SK-N-SH treated with all-trans-retinoic acid at 6 μM for 48 hours (cell line): ENCODE results near the gene SULT1B1.

ENCODE experiments used
- ATAC-seq: fragments of 200-7000 bp; cut with Tn5 transposase; 3 replicates; pipeline ENCODE4 v1.9.1; 2020; ENCODE audit warnings: mild to moderate bottlenecking, moderate library complexity
- ARNTL ChIP-seq: fragments of 450-650 bp; formaldehyde crosslinking; IDR thresholded peaks from 2 replicates; pipeline ENCODE4 v1.5.0; 2020; ENCODE audit warnings: low read depth, mild to moderate bottlenecking, moderate library complexity, borderline replicate concordance
- BACH2 ChIP-seq: fragments of 250-450 bp; sonication (Bioruptor Pico); IDR thresholded peaks from 2 replicates; pipeline ENCODE4 v1.9.0; 2021; ENCODE audit warnings: mild to moderate bottlenecking, borderline replicate concordance
- CSDC2 ChIP-seq: fragments of 250-450 bp; sonication (Bioruptor Pico); IDR thresholded peaks from 2 replicates; pipeline ENCODE4 v1.5.0; 2020; ENCODE audit warnings: mild to moderate bottlenecking, moderate library complexity
- ESRRG ChIP-seq: fragments of 250-450 bp; sonication (Bioruptor Pico); IDR thresholded peaks from 2 replicates; pipeline ENCODE4 v1.6.1; 2021; ENCODE audit warnings: mild to moderate bottlenecking
- ISL1 ChIP-seq: fragments of 250-450 bp; sonication (Bioruptor Pico); IDR thresholded peaks from 2 replicates; pipeline ENCODE4 v2.1.2; 2022; ENCODE audit warnings: mild to moderate bottlenecking, moderate library complexity
- OSR1 ChIP-seq: fragments of 250-450 bp; sonication (Bioruptor Pico); IDR thresholded peaks from 2 replicates; pipeline ENCODE4 v1.8.0; 2022; ENCODE audit warnings: moderate library complexity, mild to moderate bottlenecking, inconsistent platforms
- PPARA ChIP-seq: fragments of 250-450 bp; sonication (Bioruptor Pico); IDR thresholded peaks from 2 replicates; pipeline ENCODE4 v1.5.0; 2020; ENCODE audit warnings: mild to moderate bottlenecking, borderline replicate concordance
- SNAI2 ChIP-seq: fragments of 250-450 bp; sonication (Bioruptor Pico); IDR thresholded peaks from 2 replicates; pipeline ENCODE4 v1.5.0; 2020; ENCODE audit warnings: mild to moderate bottlenecking, moderate library complexity
- TCF4 ChIP-seq: fragments of 250-450 bp; sonication (Bioruptor Pico); IDR thresholded peaks from 2 replicates; pipeline ENCODE4 v1.8.0; 2021; ENCODE audit warnings: mild to moderate bottlenecking, moderate library complexity, borderline replicate concordance
- ZC3H10 ChIP-seq: fragments of 250-450 bp; sonication (Bioruptor Pico); IDR thresholded peaks from 2 replicates; pipeline ENCODE4 v1.5.1; 2021; ENCODE audit warnings: mild to moderate bottlenecking, moderate library complexity
- ZFP3 ChIP-seq: fragments of 250-450 bp; sonication (Bioruptor Pico); IDR thresholded peaks from 2 replicates; pipeline ENCODE4 v1.5.0; 2020; ENCODE audit warnings: mild to moderate bottlenecking, moderate library complexity
- ZFP30 ChIP-seq: fragments of 450-650 bp; formaldehyde crosslinking; IDR thresholded peaks from 2 replicates; pipeline ENCODE4 v1.5.0; 2022; ENCODE audit warnings: mild to moderate bottlenecking, moderate library complexity
- ZNF565 ChIP-seq: fragments of 450-650 bp; formaldehyde crosslinking; conservative IDR thresholded peaks from 2 replicates; pipeline ENCODE4 v1.5.0; 2020; ENCODE audit warnings: low read depth, mild to moderate bottlenecking, moderate library complexity
- ZNF70 ChIP-seq: fragments of 450-650 bp; formaldehyde crosslinking; IDR thresholded peaks from 2 replicates; pipeline ENCODE4 v1.5.0; 2020; ENCODE audit warnings: mild to moderate bottlenecking, moderate library complexity
- TF ChIP-seq, protein P1 (sequence below): fragments of 250-450 bp; sonication (Bioruptor Pico); IDR thresholded peaks from 2 replicates; pipeline ENCODE4 v1.8.0; 2020; ENCODE audit warnings: mild to moderate bottlenecking, moderate library complexity, borderline replicate concordance
- TF ChIP-seq, protein P2 (sequence below): fragments of 250-450 bp; sonication (Bioruptor Pico); IDR thresholded peaks from 2 replicates; pipeline ENCODE4 v1.8.0; 2021; ENCODE audit warnings: low read depth, mild to moderate bottlenecking, moderate library complexity, borderline replicate concordance
- TF ChIP-seq, protein P3 (sequence below): fragments of 250-450 bp; sonication (Bioruptor Pico); IDR thresholded peaks from 2 replicates; pipeline ENCODE4 v1.5.0; 2020; ENCODE audit warnings: mild to moderate bottlenecking, moderate library complexity
- TF ChIP-seq, protein P4 (sequence below): fragments of 250-450 bp; sonication (Bioruptor Pico); IDR thresholded peaks from 2 replicates; pipeline ENCODE4 v1.5.1; 2020; ENCODE audit warnings: low read depth, mild to moderate bottlenecking, moderate library complexity
- TF ChIP-seq, protein P5 (sequence below): fragments of 250-450 bp; sonication (Bioruptor Pico); IDR thresholded peaks from 2 replicates; pipeline ENCODE4 v1.5.1; 2021; ENCODE audit warnings: mild to moderate bottlenecking, moderate library complexity

SULT1B1 gene

DNA sequence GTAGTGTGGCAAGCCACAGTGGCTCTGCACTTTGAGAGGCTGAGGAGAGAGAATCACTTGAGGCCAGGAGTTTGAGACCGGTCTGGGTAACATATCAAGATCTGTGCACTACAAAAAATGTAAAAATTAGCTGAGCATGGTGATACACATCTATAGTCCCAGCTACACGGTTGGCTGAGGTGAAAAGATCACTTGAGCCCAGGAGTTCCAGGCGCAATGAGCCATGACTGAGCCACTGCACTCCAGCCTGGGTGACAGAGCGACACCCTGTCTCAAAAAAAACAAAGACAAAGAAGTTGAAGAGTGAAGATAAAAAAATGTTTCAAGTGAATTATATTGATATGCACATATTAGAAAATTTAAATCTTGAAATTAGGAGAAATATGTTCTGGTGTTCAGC is 46.3 kb downstream of the SULT1B1 start:
- TF ChIP-seq, protein P1, sequence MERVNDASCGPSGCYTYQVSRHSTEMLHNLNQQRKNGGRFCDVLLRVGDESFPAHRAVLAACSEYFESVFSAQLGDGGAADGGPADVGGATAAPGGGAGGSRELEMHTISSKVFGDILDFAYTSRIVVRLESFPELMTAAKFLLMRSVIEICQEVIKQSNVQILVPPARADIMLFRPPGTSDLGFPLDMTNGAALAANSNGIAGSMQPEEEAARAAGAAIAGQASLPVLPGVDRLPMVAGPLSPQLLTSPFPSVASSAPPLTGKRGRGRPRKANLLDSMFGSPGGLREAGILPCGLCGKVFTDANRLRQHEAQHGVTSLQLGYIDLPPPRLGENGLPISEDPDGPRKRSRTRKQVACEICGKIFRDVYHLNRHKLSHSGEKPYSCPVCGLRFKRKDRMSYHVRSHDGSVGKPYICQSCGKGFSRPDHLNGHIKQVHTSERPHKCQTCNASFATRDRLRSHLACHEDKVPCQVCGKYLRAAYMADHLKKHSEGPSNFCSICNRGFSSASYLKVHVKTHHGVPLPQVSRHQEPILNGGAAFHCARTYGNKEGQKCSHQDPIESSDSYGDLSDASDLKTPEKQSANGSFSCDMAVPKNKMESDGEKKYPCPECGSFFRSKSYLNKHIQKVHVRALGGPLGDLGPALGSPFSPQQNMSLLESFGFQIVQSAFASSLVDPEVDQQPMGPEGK = no peak
- no peak for TF ChIP-seq ZNF565 (CRISPR knock-in tag)
- no peak for TF ChIP-seq ZNF70 (CRISPR knock-in tag)
- TF ChIP-seq, protein P2, sequence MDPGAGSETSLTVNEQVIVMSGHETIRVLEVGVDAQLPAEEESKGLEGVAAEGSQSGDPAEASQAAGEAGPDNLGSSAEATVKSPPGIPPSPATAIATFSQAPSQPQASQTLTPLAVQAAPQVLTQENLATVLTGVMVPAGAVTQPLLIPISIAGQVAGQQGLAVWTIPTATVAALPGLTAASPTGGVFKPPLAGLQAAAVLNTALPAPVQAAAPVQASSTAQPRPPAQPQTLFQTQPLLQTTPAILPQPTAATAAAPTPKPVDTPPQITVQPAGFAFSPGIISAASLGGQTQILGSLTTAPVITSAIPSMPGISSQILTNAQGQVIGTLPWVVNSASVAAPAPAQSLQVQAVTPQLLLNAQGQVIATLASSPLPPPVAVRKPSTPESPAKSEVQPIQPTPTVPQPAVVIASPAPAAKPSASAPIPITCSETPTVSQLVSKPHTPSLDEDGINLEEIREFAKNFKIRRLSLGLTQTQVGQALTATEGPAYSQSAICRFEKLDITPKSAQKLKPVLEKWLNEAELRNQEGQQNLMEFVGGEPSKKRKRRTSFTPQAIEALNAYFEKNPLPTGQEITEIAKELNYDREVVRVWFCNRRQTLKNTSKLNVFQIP = no peak
- TF ChIP-seq OSR1 (CRISPR knock-in tag) = no peak
- TF ChIP-seq PPARA (CRISPR knock-in tag) = no peak
- no peak for TF ChIP-seq ZC3H10 (CRISPR knock-in tag)
- no peak for ATAC-seq

DNA sequence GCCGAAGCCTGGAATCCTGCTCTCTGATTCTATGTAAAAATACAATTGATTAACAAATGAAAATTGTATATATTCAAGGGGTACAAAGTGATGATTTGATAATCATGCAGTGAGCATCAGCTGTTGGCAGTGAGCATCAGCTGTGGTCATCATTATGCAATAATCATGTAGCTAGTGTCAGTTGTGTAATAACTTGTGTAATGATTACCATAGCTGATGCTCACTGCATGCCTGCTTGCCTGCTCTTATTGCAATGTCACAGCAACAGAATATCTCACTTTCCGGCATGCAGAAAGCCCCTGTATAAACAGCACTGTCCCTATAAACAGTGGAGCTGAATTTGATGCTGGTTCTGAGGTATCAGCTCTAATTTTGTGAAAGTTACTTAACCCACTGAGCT is 46.8 kb downstream of the SULT1B1 start:
- no peak for TF ChIP-seq ESRRG (CRISPR knock-in tag)
- no peak for TF ChIP-seq BACH2 (CRISPR knock-in tag)
- TF ChIP-seq, protein P3, sequence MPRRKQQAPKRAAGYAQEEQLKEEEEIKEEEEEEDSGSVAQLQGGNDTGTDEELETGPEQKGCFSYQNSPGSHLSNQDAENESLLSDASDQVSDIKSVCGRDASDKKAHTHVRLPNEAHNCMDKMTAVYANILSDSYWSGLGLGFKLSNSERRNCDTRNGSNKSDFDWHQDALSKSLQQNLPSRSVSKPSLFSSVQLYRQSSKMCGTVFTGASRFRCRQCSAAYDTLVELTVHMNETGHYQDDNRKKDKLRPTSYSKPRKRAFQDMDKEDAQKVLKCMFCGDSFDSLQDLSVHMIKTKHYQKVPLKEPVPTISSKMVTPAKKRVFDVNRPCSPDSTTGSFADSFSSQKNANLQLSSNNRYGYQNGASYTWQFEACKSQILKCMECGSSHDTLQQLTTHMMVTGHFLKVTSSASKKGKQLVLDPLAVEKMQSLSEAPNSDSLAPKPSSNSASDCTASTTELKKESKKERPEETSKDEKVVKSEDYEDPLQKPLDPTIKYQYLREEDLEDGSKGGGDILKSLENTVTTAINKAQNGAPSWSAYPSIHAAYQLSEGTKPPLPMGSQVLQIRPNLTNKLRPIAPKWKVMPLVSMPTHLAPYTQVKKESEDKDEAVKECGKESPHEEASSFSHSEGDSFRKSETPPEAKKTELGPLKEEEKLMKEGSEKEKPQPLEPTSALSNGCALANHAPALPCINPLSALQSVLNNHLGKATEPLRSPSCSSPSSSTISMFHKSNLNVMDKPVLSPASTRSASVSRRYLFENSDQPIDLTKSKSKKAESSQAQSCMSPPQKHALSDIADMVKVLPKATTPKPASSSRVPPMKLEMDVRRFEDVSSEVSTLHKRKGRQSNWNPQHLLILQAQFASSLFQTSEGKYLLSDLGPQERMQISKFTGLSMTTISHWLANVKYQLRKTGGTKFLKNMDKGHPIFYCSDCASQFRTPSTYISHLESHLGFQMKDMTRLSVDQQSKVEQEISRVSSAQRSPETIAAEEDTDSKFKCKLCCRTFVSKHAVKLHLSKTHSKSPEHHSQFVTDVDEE (CRISPR knock-in tag) = no peak
- TF ChIP-seq ZC3H10 (CRISPR knock-in tag) = no peak
- no peak for TF ChIP-seq ZFP30 (CRISPR knock-in tag)
- no peak for TF ChIP-seq SNAI2 (CRISPR knock-in tag)

DNA sequence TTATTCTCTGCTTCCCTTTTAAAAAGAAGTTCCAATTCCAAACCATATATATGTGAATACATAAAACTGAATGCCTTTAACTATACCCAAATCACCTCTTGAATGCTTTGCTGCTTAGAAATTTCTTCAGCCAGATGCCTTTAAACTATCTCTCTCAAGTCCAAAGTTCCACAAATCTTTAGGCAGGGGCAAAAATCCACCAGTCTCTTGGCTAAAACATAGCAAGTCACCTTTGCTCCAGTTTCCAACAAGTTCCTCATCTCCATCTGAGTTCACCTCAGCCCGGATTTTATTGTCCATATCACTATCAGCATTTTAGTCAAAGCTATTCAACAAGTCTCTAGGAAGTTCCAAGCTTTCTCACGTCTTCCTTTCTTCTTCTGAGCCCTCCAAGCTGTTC is 49.8 kb downstream of the SULT1B1 start:
- ATAC-seq = no peak
- TF ChIP-seq SNAI2 (CRISPR knock-in tag) (no peak), ZFP30 (CRISPR knock-in tag) (no peak), ZFP3 (CRISPR knock-in tag) (no peak), BACH2 (CRISPR knock-in tag) (no peak), ZC3H10 (CRISPR knock-in tag) (no peak), PPARA (CRISPR knock-in tag) (no peak), CSDC2 (CRISPR knock-in tag) (no peak), OSR1 (CRISPR knock-in tag) (no peak), ARNTL (CRISPR knock-in tag) (no peak), ISL1 (CRISPR knock-in tag) (no peak), TCF4 (no peak), ZNF565 (CRISPR knock-in tag) (no peak), ESRRG (CRISPR knock-in tag) (no peak)
- TF ChIP-seq, protein P2 = no peak
- TF ChIP-seq, protein P4, sequence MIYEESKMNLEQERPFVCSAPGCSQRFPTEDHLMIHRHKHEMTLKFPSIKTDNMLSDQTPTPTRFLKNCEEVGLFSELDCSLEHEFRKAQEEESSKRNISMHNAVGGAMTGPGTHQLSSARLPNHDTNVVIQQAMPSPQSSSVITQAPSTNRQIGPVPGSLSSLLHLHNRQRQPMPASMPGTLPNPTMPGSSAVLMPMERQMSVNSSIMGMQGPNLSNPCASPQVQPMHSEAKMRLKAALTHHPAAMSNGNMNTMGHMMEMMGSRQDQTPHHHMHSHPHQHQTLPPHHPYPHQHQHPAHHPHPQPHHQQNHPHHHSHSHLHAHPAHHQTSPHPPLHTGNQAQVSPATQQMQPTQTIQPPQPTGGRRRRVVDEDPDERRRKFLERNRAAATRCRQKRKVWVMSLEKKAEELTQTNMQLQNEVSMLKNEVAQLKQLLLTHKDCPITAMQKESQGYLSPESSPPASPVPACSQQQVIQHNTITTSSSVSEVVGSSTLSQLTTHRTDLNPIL (CRISPR knock-in tag) = no peak
- TF ChIP-seq, protein P5, sequence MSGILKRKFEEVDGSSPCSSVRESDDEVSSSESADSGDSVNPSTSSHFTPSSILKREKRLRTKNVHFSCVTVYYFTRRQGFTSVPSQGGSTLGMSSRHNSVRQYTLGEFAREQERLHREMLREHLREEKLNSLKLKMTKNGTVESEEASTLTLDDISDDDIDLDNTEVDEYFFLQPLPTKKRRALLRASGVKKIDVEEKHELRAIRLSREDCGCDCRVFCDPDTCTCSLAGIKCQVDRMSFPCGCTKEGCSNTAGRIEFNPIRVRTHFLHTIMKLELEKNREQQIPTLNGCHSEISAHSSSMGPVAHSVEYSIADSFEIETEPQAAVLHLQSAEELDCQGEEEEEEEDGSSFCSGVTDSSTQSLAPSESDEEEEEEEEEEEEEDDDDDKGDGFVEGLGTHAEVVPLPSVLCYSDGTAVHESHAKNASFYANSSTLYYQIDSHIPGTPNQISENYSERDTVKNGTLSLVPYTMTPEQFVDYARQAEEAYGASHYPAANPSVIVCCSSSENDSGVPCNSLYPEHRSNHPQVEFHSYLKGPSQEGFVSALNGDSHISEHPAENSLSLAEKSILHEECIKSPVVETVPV (CRISPR knock-in tag) = no peak
- TF ChIP-seq, all 23 proteins: peak for 0

More for the DNA sequence above, 46.8 kb downstream of the SULT1B1 start:
- no peak for ATAC-seq
